Loucy (cell line): Measurements from ENCODE around the gene UNC80.

Experiments
- H2AFZ ChIP-seq: fragments of 200-600 bp; sonication (generic); 2 replicates; pipeline ENCODE4 v1.6.0; 2016; ENCODE audit warnings: antibody characterized with exemption, mild to moderate bottlenecking, low read length, moderate library complexity
- H3F3A ChIP-seq: fragments of 200-600 bp; 2 replicates; pipeline ENCODE4 v1.6.0; 2016; ENCODE audit warnings: antibody characterized with exemption, low read depth, mild to moderate bottlenecking
- H3K27me3 ChIP-seq: fragments of 200-600 bp; sonication (generic); 2 replicates; pipeline ENCODE4 v1.6.1; 2014; ENCODE audit warnings: low read length, mild to moderate bottlenecking; ENCODE audit not compliant: insufficient read depth, poor library complexity, severe bottlenecking
- H3K36me3 ChIP-seq: fragments of 200-600 bp; sonication (generic); 2 replicates; pipeline ENCODE4 v1.6.1; 2016; ENCODE audit warnings: low read length; ENCODE audit not compliant: insufficient read depth
- H3K4me1 ChIP-seq: fragments of 200-600 bp; sonication (generic); 2 replicates; pipeline ENCODE4 v1.5.1; 2014; ENCODE audit warnings: low read length, mild to moderate bottlenecking; ENCODE audit not compliant: insufficient read depth, poor library complexity, severe bottlenecking
- H3K4me2 ChIP-seq: fragments of 200-600 bp; sonication (generic); 2 replicates; pipeline ENCODE4 v1.6.0; 2014; ENCODE audit warnings: antibody characterized with exemption, low read length, low read depth, mild to moderate bottlenecking; ENCODE audit not compliant: poor library complexity, severe bottlenecking
- H3K4me3 ChIP-seq: fragments of 200-600 bp; sonication (generic); 2 replicates; pipeline ENCODE4 v1.5.1; 2014; ENCODE audit warnings: low read length, mild to moderate bottlenecking, mixed read lengths; ENCODE audit not compliant: poor library complexity, severe bottlenecking
- H3K79me2 ChIP-seq: fragments of 200-600 bp; sonication (generic); 2 replicates; pipeline ENCODE4 v1.6.1; 2014; ENCODE audit warnings: low read length; ENCODE audit not compliant: insufficient read depth
- H3K9ac ChIP-seq: fragments of 200-600 bp; sonication (generic); 2 replicates; pipeline ENCODE4 v1.6.0; 2014; ENCODE audit warnings: mild to moderate bottlenecking, low read depth, low read length, moderate library complexity; ENCODE audit not compliant: poor library complexity, severe bottlenecking
- H3K9me2 ChIP-seq: fragments of 200-600 bp; sonication (generic); replicated peaks from 2 replicates; pipeline ENCODE4 v1.6.1; 2016; ENCODE audit warnings: low read depth, low read length, mixed read lengths
- H3K9me3 ChIP-seq: fragments of 200-600 bp; sonication (generic); 2 replicates; pipeline ENCODE4 v1.6.1; 2014; ENCODE audit warnings: mild to moderate bottlenecking, antibody characterized with exemption, low read length, low read depth; ENCODE audit not compliant: insufficient read depth
- H4K20me1 ChIP-seq: fragments of 200-600 bp; sonication (generic); 2 replicates; pipeline ENCODE4 v1.6.0; 2014; ENCODE audit warnings: antibody characterized with exemption, low read length, mild to moderate bottlenecking; ENCODE audit not compliant: insufficient read depth, poor library complexity, severe bottlenecking
- CTCF ChIP-seq: fragments of 200-600 bp; sonication (generic); conservative IDR thresholded peaks from 2 replicates; pipeline ENCODE4 v1.5.1; 2014; ENCODE audit warnings: mild to moderate bottlenecking, antibody characterized with exemption, low read length
- EZH2phosphoT487 ChIP-seq: fragments of 200-600 bp; IDR thresholded peaks from 2 replicates; pipeline ENCODE4 v1.6.1; 2018; ENCODE audit warnings: antibody characterized with exemption, mild to moderate bottlenecking, moderate library complexity, borderline replicate concordance

Gene UNC80

GRCh38 chr2:210027608-210028007 lies 256.0 kb downstream of the UNC80 start:
- no peak overlapping the region for H3K4me3 ChIP-seq
- H3K27me3 ChIP-seq: no peaks in the 10 kb centered on the region
- no peak overlapping the region for H2AFZ ChIP-seq
- no peaks in the 10 kb centered on the region for H3K79me2 ChIP-seq
- H3F3A ChIP-seq: no peaks in the 10 kb centered on the region
- no peak overlapping the region for H3K9ac ChIP-seq
- H4K20me1 ChIP-seq: no peaks in the 10 kb centered on the region
- H3K36me3 ChIP-seq: peaks cover 17% of the 10 kb centered on the region; the same call in 1 of the 2 replicates
- H3K9me3 ChIP-seq: no peaks in the 10 kb centered on the region
- no peaks in the 10 kb centered on the region for H3K4me1 ChIP-seq
- H3K4me2 ChIP-seq: no peak overlapping the region
- H3K9me2 ChIP-seq: no peaks in the 10 kb centered on the region
- no peak for TF ChIP-seq CTCF
- no peak for TF ChIP-seq EZH2phosphoT487

DNA sequence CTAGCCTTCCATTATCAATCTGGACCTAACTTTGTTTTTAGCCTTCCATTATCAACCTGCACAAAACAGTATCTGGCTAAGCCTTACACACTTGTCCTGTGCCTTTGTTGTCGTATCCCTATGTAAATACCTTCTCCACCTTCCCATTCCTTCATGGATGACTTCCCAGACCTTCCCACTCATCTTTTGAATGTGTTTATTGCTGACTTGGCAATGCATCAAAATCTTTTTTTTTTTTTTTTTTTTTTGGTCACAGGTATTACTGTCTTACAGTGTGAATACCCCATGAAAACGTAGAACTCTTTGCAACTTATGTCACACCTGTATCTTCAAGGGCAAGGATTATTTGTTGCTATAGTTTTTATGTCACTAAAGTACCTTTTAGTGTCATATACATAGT lies 256.5 kb downstream of the UNC80 start:
- peaks cover 11% of the 10 kb centered on the region; the same call in 1 of the 2 replicates for H3K36me3 ChIP-seq
- H3K27me3 ChIP-seq: no peaks in the 10 kb centered on the region
- H3K4me3 ChIP-seq: no peak overlapping the region
- H3K9me3 ChIP-seq: no peaks in the 10 kb centered on the region
- no peaks in the 10 kb centered on the region for H3F3A ChIP-seq
- no peak overlapping the region for H2AFZ ChIP-seq
- H4K20me1 ChIP-seq: no peaks in the 10 kb centered on the region
- no peaks in the 10 kb centered on the region for H3K9me2 ChIP-seq
- H3K9ac ChIP-seq: no peak overlapping the region
- H3K4me1 ChIP-seq: no peaks in the 10 kb centered on the region
- no peak overlapping the region for H3K4me2 ChIP-seq
- H3K79me2 ChIP-seq: no peaks in the 10 kb centered on the region
- TF ChIP-seq EZH2phosphoT487 (no peak), CTCF (no peak)

GRCh38 chr2:210034087-210034683 lies 262.6 kb downstream of the UNC80 start:
- no peak for TF ChIP-seq CTCF
- TF ChIP-seq EZH2phosphoT487: no peak
- Histone ChIP-seq H3K4me2 (no peak overlapping the region), H3K4me3 (no peak overlapping the region), H3K79me2 (no peaks in the 10 kb centered on the region), H3K9me3 (no peaks in the 10 kb centered on the region), H4K20me1 (no peaks in the 10 kb centered on the region), H3F3A (no peaks in the 10 kb centered on the region), H3K9ac (no peak overlapping the region), H3K4me1 (no peaks in the 10 kb centered on the region), H3K27me3 (no peaks in the 10 kb centered on the region), H2AFZ (no peak overlapping the region), H3K36me3 (no peaks in the 10 kb centered on the region), H3K9me2 (no peaks in the 10 kb centered on the region)
